NCI-H510A (cell line): ENCODE measurements around the gene GCNT4.

Experiments used
- DNase-seq: peaks from one replicate; lab custom pipeline; 2025; lab: John Stamatoyannopoulos, UW

The GCNT4 gene

GRCh38 chr5:75016896-75017295 is 35.5 kb downstream of the GCNT4 start:
- no peak for DNase-seq

GRCh38 chr5:75012748-75013147 is 39.6 kb downstream of the GCNT4 start:
- DNase-seq, result no peak

- no peak for DNase-seq
Observed at GRCh38 chr5:75010838-75011237, 41.5 kb downstream of the GCNT4 start.

- no peak for DNase-seq
Observed at GRCh38 chr5:75009556-75010345, 42.6 kb downstream of the GCNT4 start.

- DNase-seq, result no peak
Observed at GRCh38 chr5:75006865-75007822, 45.2 kb downstream of the GCNT4 start.

GRCh38 chr5:75005561-75005960 is 46.8 kb downstream of the GCNT4 start:
- no peak for DNase-seq
